GM21737 (cell line): Measurements from ENCODE around the gene DDO.

Source experiments
- ATAC-seq: cut with Tn5 transposase; IDR thresholded peaks from one replicate; pipeline ENCODE4 v1.9.1; 2021; ENCODE audit warnings: mild to moderate bottlenecking, moderate library complexity; ENCODE audit not compliant: unreplicated experiment

The DDO gene

GRCh38 chr6:110421749-110422443 is 6.5 kb upstream of the DDO start:
- ATAC-seq, result no peak

- no peak for ATAC-seq
Observed at GRCh38 chr6:110419028-110419739, 3.8 kb upstream of the DDO start.

GRCh38 chr6:110418594-110418993 is 3.2 kb upstream of the DDO start:
- no peak for ATAC-seq

GRCh38 chr6:110414669-110415068 is 706 bp downstream of the DDO start:
- ATAC-seq, result no peak

- no peak for ATAC-seq
Observed at GRCh38 chr6:110412360-110412759, 3.0 kb downstream of the DDO start.

GRCh38 chr6:110410511-110410910 is 4.9 kb downstream of the DDO start:
- no peak for ATAC-seq

GRCh38 chr6:110409794-110410193 is 5.6 kb downstream of the DDO start:
- no peak for ATAC-seq

GRCh38 chr6:110408901-110409300 is 6.5 kb downstream of the DDO start:
- ATAC-seq, result no peak

GRCh38 chr6:110404607-110405006 is 10.8 kb downstream of the DDO start:
- no peak for ATAC-seq

- no peak for ATAC-seq
Observed at GRCh38 chr6:110401585-110402176, 13.7 kb downstream of the DDO start.

GRCh38 chr6:110400208-110400607 is 15.2 kb downstream of the DDO start:
- no peak for ATAC-seq

- ATAC-seq, result no peak
Observed at GRCh38 chr6:110399219-110400071, 15.9 kb downstream of the DDO start.

- ATAC-seq, result no peak
Observed at GRCh38 chr6:110398778-110399177, 16.6 kb downstream of the DDO start.

- ATAC-seq, result no peak
Observed at GRCh38 chr6:110395221-110395620, 20.2 kb downstream of the DDO start.

GRCh38 chr6:110394409-110394808 is 21.0 kb downstream of the DDO start:
- ATAC-seq, result no peak

GRCh38 chr6:110392727-110393126 is 22.6 kb downstream of the DDO start:
- ATAC-seq, result no peak

GRCh38 chr6:110390404-110390803 is 25.0 kb downstream of the DDO start:
- no peak for ATAC-seq

GRCh38 chr6:110389689-110390382 is 25.5 kb downstream of the DDO start:
- ATAC-seq, result no peak

GRCh38 chr6:110387986-110388385 is 27.4 kb downstream of the DDO start:
- no peak for ATAC-seq

- ATAC-seq, result no peak
Observed at GRCh38 chr6:110385458-110385863, 29.9 kb downstream of the DDO start.

- no peak for ATAC-seq
Observed at GRCh38 chr6:110378552-110378951, 36.8 kb downstream of the DDO start.
